Measurements from ENCODE around the gene TGM6.

DNA sequence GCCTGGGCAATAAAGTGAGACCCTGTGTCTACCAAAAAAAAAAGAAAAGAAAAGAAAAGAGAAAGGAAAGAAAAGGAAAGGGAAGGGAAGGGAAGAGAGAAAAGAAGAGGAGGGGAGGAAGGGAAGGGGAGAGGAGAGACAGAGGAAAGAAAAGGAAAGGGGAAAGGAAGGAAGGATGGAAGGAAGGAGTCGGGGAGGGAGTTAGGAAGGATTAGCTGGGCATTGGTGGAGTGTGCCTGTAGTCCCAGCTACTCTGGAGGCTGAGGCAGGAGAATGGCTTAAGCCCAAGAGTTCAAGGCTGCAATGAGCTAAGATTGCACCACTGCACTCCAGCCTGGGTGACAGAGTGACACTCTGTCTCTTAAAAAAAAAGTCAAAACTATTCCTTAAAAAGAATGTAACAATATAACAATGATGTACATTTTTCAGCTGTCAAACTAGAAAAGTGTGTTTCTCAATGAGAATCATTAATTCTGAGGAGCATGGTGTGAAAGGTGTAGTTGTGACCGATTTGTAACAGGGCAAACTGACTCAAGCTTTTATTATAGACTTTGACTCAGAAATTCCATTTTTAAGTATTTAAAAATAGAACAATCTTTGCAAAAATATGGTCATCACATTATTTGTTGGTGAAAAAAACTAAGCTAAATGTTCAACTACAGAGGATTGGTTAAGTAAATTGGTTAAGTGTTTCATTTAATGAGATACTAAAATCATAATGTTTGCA, 75.2 kb downstream of the TGM6 start:
- TF ChIP-seq, protein P1, sequence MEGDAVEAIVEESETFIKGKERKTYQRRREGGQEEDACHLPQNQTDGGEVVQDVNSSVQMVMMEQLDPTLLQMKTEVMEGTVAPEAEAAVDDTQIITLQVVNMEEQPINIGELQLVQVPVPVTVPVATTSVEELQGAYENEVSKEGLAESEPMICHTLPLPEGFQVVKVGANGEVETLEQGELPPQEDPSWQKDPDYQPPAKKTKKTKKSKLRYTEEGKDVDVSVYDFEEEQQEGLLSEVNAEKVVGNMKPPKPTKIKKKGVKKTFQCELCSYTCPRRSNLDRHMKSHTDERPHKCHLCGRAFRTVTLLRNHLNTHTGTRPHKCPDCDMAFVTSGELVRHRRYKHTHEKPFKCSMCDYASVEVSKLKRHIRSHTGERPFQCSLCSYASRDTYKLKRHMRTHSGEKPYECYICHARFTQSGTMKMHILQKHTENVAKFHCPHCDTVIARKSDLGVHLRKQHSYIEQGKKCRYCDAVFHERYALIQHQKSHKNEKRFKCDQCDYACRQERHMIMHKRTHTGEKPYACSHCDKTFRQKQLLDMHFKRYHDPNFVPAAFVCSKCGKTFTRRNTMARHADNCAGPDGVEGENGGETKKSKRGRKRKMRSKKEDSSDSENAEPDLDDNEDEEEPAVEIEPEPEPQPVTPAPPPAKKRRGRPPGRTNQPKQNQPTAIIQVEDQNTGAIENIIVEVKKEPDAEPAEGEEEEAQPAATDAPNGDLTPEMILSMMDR (conservative IDR thresholded peaks at IDR 0.05 in 1 of 2, IDR thresholded peaks at IDR 0.05 in 1 of 2; ENCODE audit: extremely low read depth in 1 of 2, insufficient read depth in 1 of 2, low read depth in 1 of 2, low read length in 2 of 2): no peak
- no peak for TF ChIP-seq EZH2 (IDR thresholded peaks at IDR 0.05; ENCODE audit: borderline replicate concordance, low read length)
